GM21447 (cell line): Measurements from ENCODE around the gene CBY3.
A peak's percentile ranks its signal among the peaks of the same experiment; 100 is the strongest.
"Not testable (repeated sequence)": the region's sequence is repeated elsewhere in the genome, so short reads cannot be mapped to it uniquely, and the experiment has no call there.

Experiments
- ATAC-seq: cut with Tn5 transposase; IDR thresholded peaks from one replicate; pipeline ENCODE4 v1.9.1; 2021; ENCODE audit not compliant: unreplicated experiment

The CBY3 gene

DNA sequence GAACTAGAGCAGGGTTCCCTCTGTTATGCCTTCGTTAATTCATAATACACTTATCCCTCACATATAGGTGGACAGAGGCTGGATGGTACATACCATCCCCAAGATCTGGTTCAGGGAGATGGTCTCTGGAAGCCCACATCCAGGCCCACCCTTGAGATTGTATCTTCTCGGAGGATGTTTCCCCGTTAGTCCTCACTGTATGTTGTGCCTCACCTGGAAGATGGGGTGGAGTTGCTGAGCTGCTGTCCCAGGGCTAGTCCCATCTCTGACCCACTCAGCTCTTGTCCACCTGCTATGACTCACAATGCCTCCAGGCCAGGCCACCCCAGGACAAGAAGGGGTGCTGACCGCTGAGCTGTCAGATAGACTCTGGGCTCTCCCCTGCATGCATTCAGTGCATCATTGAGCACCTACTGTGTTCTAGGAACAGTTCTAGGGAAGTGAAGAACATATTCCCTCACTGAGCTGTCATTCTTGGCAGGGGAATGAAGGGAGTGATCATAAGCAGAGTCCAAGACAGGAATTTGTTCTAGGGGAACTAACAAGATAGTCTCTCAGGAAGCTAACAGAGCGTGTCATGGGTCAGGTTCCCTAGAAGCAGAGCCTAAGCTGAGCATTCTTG lies at the start of gene CBY3:
TSS of gene CBY3 (minus strand) at position 255 of the 622 bp plus-strand sequence. CDS start at position 139, 116 bp downstream.
- no peak for ATAC-seq

- no peak for ATAC-seq
Measured at GRCh38 chr5:179730356-179730755, 49.5 kb upstream of the CBY3 start.

DNA sequence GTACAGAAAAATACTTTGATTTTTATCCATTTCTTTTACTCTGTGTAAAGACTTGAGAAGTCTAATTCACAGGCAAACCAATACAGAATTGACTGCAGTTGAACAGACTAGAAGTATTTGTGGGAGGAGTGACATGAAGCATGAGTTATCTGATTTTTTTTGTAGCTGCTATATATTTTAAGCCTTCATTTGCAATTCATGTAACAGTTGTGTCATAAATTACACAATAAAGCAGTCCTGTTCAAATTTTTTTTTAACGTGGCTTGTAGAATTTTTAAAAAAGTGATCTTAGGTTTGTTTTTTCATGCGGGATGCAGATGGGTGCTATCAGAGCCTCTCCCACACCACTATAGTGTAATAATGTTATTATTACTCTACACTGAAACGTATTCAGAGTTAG lies 48.9 kb upstream of the CBY3 start:
- ATAC-seq, result no peak

GRCh38 chr5:179729303-179729702 lies 48.5 kb upstream of the CBY3 start:
- no peak for ATAC-seq

DNA sequence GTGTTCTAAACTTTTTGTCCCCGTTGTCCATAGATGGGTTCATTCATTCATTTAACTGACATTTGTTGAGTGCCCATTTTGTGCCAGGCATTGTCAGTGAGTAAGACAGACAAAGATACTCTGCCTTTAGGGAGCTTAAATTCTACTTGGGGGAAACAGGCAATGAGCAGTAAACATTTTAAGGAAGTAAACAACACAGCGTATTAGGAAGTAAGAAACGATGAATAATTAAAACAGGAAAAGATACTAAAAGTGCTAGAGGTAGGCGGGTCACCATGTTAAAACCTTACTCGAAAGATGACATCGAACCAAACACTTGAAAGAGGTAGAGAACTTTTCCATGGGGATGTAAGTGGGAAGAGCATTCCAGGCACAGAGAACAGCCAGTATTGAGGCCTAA lies 46.3 kb upstream of the CBY3 start:
- no peak for ATAC-seq

DNA sequence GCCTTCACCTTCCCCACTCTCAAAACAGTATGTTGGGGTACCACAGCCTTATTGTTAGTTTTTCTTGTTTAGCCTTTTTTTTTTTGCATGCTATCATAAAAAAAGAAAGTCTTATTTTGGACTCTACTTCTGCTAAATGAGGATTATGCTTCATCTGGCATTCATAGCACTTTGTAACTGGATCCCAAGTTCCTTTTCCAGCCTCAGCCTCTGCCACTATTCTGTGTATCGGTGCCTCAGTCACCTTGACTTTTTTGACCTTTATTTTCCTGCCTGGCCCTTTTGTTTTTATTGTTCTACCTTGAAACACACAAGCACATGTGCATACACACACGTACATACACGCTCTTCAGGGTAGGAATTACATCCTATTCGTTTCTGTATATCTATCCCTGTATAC lies 43.3 kb upstream of the CBY3 start:
- ATAC-seq, result no peak

GRCh38 chr5:179720222-179720621 lies 39.4 kb upstream of the CBY3 start:
- no peak for ATAC-seq

GRCh38 chr5:179716286-179716685 lies 35.5 kb upstream of the CBY3 start:
- ATAC-seq, result no peak

GRCh38 chr5:179700401-179700918 lies 19.6 kb upstream of the CBY3 start:
- ATAC-seq, result no peak

DNA sequence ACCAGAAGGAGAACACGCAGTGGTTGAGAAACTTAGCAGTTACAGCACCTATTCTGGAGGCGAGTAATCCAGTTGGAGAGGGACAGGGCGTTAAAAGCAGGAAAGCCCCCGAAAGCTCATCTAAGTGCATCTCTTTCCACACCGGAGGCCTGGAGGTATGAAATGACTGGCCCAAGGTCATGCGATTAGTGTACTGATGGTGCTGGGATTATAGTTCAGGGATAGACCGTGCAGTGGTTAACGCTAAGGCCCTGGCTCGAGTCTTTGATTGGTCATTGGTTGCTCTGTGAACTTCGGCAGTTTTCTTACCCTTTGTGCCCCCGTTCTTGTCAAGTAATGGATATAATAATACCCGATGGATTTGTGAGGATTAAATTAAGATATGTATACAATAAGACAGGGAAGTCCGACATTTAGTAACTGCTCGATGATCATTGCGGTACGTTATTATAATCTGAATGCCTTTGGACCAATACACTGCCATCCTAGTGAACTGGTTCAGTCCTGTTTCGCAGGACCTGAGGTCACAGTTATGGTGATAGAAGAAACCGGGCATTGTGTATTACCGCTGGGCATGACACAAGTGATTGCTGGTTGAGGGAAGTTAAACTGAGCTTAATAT lies 18.9 kb upstream of the CBY3 start:
- no peak for ATAC-seq

- peak; percentile 6 for ATAC-seq
Measured at GRCh38 chr5:179698935-179699615, 18.2 kb upstream of the CBY3 start, which contains the start of gene CANX. Gene CANX (plus strand): TSS chr5:179698967. CDS start chr5:179705682, 6,715 bp downstream.

- ATAC-seq, result peak; percentile 85
Measured at GRCh38 chr5:179697993-179698934, 17.4 kb upstream of the CBY3 start.

DNA sequence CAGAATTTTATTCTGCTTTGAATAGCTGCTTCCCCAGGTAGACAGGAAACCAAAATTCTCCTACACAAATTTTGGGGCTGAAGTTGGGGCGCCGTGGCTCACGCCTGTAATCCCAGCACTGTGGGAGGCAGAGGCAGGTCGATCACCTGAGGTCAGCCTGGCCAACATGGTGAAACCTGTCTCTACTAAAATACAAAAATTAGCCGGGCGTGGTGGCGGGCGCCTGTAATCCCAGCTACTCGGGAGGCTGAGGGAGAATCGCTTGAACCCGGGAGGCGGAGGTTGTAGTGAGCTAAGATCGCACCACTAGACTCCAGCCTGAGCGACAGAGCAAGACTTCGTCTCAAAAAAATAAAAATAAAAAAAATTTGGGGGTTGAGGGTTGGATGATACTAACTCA lies 16.7 kb upstream of the CBY3 start:
- ATAC-seq, result not testable (repeated sequence)

DNA sequence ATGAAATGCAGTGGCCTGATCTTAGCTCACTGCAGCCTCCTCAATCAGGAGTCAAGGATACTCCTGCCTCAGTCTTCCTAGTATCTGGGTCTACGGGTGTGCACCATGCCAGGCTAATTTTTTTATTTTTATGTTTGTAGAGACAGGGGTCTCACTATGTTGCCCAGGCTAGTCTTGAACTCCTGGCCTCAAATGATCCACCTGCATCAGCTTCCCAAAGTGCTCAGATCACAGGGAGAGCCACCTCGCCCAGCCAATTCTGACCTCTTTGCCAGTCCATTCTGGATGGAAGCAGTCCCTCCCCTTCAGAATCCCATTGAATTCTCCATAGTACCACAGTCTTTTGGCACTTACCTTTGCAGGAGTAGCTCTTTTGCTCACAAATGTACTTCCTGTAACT lies 16.3 kb upstream of the CBY3 start:
- no peak for ATAC-seq

DNA sequence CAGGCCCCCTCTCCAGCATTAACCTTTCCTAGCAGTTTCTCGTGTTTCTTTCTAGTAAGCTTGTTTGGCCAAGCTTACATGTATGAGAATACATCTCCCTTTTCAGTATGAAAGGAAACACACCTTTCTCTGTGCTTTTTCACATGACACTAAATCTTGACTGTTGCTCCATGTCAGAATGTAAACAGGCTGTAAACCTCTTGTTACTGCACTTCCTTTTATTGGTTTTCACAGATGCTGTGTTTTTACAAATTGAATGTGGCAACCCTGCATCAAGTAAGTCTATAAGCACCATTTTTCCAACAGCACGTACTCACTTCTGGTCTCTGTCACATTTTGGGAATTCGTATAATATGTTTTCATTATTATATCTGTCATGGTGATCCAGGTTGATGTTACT lies 15.8 kb upstream of the CBY3 start:
- ATAC-seq, result no peak

- no peak for ATAC-seq
Measured at GRCh38 chr5:179694561-179694960, 13.7 kb upstream of the CBY3 start.

DNA sequence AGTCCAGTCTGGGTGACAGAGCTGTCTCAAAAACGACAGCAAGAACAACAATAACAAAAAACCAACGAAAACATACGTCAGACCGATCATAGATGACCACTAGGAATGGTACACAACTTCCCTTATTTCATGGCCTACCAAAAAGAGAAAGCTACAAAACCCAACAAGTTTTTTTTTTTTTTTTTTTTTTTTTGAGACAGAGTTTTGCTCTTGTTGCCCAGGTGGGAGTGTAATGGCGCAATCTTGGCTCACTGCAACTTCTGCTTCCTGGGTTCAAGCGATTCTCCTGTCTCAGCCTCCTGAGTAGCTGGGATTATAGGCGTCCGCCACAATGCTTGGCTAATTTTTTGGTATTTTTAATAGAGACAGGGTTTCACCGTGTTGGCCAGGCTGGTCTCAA lies 8.4 kb upstream of the CBY3 start:
- not testable (repeated sequence) for ATAC-seq

DNA sequence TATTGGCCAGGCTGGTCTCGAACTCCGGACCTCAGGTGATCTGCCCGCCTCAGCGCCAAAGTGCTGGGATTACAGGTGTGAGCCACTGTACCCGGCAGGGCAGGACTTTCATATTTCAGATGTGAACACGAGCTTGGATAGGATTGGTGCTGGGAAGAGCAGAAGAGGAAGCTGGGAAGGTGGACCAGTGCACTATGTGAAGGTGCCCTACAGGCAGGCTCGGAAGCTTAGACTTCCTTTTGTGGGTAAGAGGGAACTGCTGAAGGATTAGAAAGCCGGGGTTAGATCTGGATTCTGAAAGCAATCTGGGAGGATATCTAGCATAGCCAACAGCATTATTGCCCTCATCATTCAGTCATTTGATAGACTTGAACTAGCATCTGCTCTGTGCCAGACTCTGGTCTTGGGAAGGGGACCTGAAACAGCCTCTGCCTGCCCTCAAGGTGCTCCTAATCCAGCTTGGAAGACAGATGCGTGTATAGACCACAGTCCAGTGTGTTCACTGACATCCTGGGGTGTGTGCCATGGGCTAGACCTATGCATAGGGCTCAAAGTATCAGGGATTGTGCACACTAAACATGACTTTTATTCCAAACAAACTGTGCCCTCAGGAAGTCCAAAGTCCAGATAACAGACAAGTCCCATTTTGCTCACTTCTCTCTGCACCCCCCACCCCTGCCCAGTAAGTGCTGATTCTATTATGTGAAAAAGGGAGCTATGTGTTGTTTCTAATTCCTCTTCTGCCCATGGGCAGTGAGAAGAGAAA lies 637 bp downstream of the CBY3 start:
- ATAC-seq, result no peak

DNA sequence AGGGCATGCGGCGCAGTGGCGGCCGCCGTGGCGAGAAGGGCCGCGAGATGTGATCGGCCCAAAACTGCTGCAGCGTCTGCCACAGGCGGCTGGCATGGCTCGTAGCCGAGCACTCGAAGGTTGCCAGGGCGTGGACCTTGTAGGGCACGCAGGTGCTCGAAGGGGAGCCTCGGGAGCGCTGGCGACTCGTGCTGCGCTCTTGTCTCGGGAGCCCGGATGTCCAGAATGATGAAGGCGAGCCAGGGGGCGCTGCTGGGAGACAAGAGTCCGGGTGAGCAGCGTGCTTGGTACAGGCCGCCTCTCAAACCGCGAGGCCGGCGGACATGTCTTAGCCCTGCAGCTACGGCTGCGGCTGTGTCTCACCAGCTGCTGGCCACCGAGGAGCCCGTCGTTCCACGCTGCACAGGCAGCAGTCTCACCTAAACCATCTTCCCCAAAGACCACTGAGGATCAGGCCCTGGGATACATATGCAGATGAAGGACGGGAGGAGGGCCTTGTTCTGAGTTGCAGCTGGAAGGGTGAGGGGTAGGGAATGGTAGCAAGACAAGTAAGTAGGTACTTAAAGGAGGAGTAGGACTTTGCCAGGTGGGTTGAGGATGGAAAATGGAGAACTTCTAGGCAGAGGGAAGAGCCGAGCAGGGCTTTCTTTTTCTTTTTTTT lies 1.7 kb downstream of the CBY3 start:
- ATAC-seq, result peak; percentile 32
